ENCODE measurements around the gene GPR82.

DNA sequence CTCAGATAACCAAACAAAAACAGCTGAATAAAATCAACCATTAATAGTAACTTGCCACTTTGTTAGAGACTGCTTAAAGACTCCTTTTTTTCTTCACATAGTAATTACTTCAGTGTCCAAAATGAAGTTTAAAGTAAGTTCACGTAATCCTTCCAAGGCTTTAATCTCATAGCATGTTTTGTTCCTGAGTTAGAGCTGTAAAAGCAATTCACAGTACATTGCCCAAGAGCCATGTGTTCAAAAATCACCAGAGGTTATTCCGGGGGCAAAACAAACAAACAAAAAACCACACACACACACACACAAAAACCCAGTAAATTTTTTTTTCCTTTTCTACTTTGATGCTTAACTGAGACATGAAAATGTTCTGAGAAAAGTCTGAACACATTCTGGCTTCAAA is 6.1 kb downstream of the GPR82 start:
- TF ChIP-seq POLR2A (IDR thresholded peaks at IDR 0.05; ENCODE audit: low read length) (no peak), BHLHE40 (IDR thresholded peaks at IDR 0.05; ENCODE audit: low read depth, low read length) (no peak), CTCF (IDR thresholded peaks at IDR 0.05) (no peak), RFX5 (IDR thresholded peaks at IDR 0.05) (no peak), RAD21 (conservative IDR thresholded peaks at IDR 0.05 in 1 of 2, IDR thresholded peaks at IDR 0.05 in 1 of 2) (no peak), EP300 (IDR thresholded peaks at IDR 0.05) (no peak), RCOR1 (IDR thresholded peaks at IDR 0.05; ENCODE audit: low read depth, low read length) (no peak), ELK1 (IDR thresholded peaks at IDR 0.05; ENCODE audit: low read depth, low read length) (no peak), REST (IDR thresholded peaks at IDR 0.05) (no peak), ZFP36 (IDR thresholded peaks at IDR 0.05; ENCODE audit: borderline replicate concordance, partially characterized antibody) (no peak), MAFK (IDR thresholded peaks at IDR 0.05; ENCODE audit: partially characterized antibody) (no peak)
- TF ChIP-seq, protein P1, sequence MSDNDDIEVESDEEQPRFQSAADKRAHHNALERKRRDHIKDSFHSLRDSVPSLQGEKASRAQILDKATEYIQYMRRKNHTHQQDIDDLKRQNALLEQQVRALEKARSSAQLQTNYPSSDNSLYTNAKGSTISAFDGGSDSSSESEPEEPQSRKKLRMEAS (IDR thresholded peaks at IDR 0.05), result no peak

Measured in A549 (cell line).